Measurements from ENCODE around the gene ACOT12. TPM values are rescaled to one million over a fixed set of nuclear protein-coding genes. Genes with fewer than 3 reads are reported as not detected.

Gene ACOT12
- total and polyA plus RNA-seq, 9 of the 15 experiments (the other 6 are each of a cell fraction or from before 2014, with no cell fraction given): 0.03 TPM; not detected in 8

- no peak for FAIRE-seq
- no peak for TF ChIP-seq FOXK1 (CRISPR knock-in tag; IDR thresholded peaks at IDR 0.05; ENCODE audit: borderline replicate concordance)
- no peak for TF ChIP-seq LCOR (CRISPR knock-in tag; IDR thresholded peaks at IDR 0.05)
- no peak for TF ChIP-seq GABPA (tag; conservative IDR thresholded peaks at IDR 0.05; ENCODE audit: low read depth)
- TF ChIP-seq AFF1 (IDR thresholded peaks at IDR 0.05; ENCODE audit: low read depth in 1 of 2, partially characterized antibody in 2 of 2): no peak
- TF ChIP-seq PHF21A (IDR thresholded peaks at IDR 0.05; ENCODE audit: borderline replicate concordance, low read depth): no peak
- no peak for TF ChIP-seq TARDBP (IDR thresholded peaks at IDR 0.05)
- no peak for TF ChIP-seq ZNF586 (CRISPR knock-in tag; conservative IDR thresholded peaks at IDR 0.05)
- TF ChIP-seq GMEB1 (CRISPR knock-in tag; IDR thresholded peaks at IDR 0.05): no peak
- no peak for TF ChIP-seq RFX7 (CRISPR knock-in tag; IDR thresholded peaks at IDR 0.05)
- no peak for TF ChIP-seq TBP (optimal IDR thresholded peaks at IDR 0.05; ENCODE audit: low read depth, low read length)
- TF ChIP-seq RBM17 (IDR thresholded peaks at IDR 0.05; ENCODE audit: borderline replicate concordance, low read depth, low read length): no peak
- no peak for TF ChIP-seq GABPB1 (CRISPR knock-in tag; IDR thresholded peaks at IDR 0.05)
- TF ChIP-seq PBX2 (CRISPR knock-in tag; IDR thresholded peaks at IDR 0.05; ENCODE audit: low read depth): no peak
- TF ChIP-seq PBX2 (tag; conservative IDR thresholded peaks at IDR 0.05; ENCODE audit: low read depth): no peak
- H4K20me1 ChIP-seq (replicated peaks; ENCODE audit: control insufficient read depth, insufficient read depth, low read length): no peaks in the 10 kb centered on the region
- POLR2A ChIA-PET: interaction anchor here (0.6 to 1.1 kb wide), 2 partner anchors 15 to 848 kb away, joined by 3 read pairs; no protein-coding TSS in a partner anchor
- no peak overlapping the region for H3K9ac ChIP-seq (ENCODE audit: insufficient read depth in 1 of 2, low read depth in 2 of 2, low read length in 2 of 2)
- WGBS (ENCODE audit: insufficient coverage, low coverage, missing lambda C conversion rate): 34% methylated on average over 3 of the region's 3 CpGs
- CTCF ChIA-PET (ENCODE audit: low intra/inter-chr PET ratio): interaction anchor here (2.2 kb wide), 1 partner anchor 799 kb away, joined by 7 read pairs; no protein-coding TSS in a partner anchor
- intact Hi-C loops (cut with micrococcal nuclease): loop anchor here (5.0 to 10.0 kb wide), 4 partner anchors 78 to 801 kb away; partner anchors contain the start of gene SSBP2
- H3K4me1 ChIP-seq (replicated peaks in 1 of 2; ENCODE audit: control insufficient read depth in 2 of 2, insufficient read depth in 2 of 2, low read length in 2 of 2): no peaks in the 10 kb centered on the region; a peak in 1 of 5 replicates
- H3K79me2 ChIP-seq (ENCODE audit: control insufficient read depth, insufficient read depth, low read length): no peaks in the 10 kb centered on the region
- no peak for DNase-seq (ENCODE audit: extremely low read depth in 1 of 4, low spot score in 3 of 4)
- no peaks in the 10 kb centered on the region for H3K36me3 ChIP-seq (ENCODE audit: control insufficient read depth, insufficient read depth, low read length)
- in situ Hi-C loops (cut with MboI): loop anchor here (10.0 kb wide), 1 partner anchor 418 kb away; no protein-coding TSS in a partner anchor
- H3K4me3 ChIP-seq: no peak overlapping the region
- H3K27ac ChIP-seq (ENCODE audit: extremely low read depth, low read depth, low read length): no peak overlapping the region
- H3K9me1 ChIP-seq (ENCODE audit: control insufficient read depth, insufficient read depth, low read length): no peaks in the 10 kb centered on the region
- H3K9me3 ChIP-seq (replicated peaks; ENCODE audit: control insufficient read depth, insufficient read depth, low read depth, low read length): no peaks in the 10 kb centered on the region
- no TSS peak for BruUV-seq (replicated peaks)
- no peak overlapping the region for H2AFZ ChIP-seq (ENCODE audit: low read depth, low read length)
- no peak for ATAC-seq
- no peaks in the 10 kb centered on the region for H3K27me3 ChIP-seq (ENCODE audit: control insufficient read depth in 2 of 2, insufficient read depth in 2 of 2, low read length in 2 of 2)
- no peak overlapping the region for H3K4me2 ChIP-seq (ENCODE audit: insufficient read depth, low read length)
Measured at GRCh38 chr5:81426359-81427030, 32.6 kb upstream of the ACOT12 start.

Data from K562 (cell line).